ENCODE data around the gene TTLL4.

GRCh38 chr2:218717262-218717661 lies 6.6 kb downstream of the TTLL4 start:
- TF ChIP-seq, protein P1, sequence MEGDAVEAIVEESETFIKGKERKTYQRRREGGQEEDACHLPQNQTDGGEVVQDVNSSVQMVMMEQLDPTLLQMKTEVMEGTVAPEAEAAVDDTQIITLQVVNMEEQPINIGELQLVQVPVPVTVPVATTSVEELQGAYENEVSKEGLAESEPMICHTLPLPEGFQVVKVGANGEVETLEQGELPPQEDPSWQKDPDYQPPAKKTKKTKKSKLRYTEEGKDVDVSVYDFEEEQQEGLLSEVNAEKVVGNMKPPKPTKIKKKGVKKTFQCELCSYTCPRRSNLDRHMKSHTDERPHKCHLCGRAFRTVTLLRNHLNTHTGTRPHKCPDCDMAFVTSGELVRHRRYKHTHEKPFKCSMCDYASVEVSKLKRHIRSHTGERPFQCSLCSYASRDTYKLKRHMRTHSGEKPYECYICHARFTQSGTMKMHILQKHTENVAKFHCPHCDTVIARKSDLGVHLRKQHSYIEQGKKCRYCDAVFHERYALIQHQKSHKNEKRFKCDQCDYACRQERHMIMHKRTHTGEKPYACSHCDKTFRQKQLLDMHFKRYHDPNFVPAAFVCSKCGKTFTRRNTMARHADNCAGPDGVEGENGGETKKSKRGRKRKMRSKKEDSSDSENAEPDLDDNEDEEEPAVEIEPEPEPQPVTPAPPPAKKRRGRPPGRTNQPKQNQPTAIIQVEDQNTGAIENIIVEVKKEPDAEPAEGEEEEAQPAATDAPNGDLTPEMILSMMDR (conservative IDR thresholded peaks at IDR 0.05) = no peak
- no peak for TF ChIP-seq EZH2 (IDR thresholded peaks at IDR 0.05; ENCODE audit: low read depth)
